ENCODE data around the gene MRPL46. TPM values are rescaled to one million over a fixed set of nuclear protein-coding genes. Genes with fewer than 3 reads are reported as not detected.

Gene MRPL46
- total RNA-seq, 1 donor from 2014 or later: 24.9 TPM

DNA sequence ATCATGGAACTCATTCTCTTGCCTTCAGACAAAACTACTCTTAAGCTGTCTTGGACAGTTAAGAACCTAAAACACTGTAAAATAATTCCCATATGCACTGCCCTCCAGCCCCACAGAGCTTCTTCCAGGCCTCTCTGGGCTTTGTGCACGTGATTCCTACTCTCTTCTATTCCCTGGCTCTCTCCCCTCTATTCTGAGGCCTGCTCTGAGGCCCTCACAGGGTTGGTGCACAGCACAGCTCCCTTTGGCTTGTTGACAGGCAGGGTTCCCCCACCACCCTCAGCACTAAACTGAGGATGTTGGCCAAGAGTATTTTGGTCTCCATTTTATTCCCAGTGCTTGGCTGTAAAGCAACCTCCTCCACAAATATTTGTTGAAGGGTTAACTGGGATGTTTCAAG lies 13.5 kb downstream of the MRPL46 start:
- Mint-ChIP-seq H3K4me1 (ENCODE audit: low read depth) (no peaks in the 10 kb centered on the region), H3K4me3 (ENCODE audit: low read depth) (no peak overlapping the region), H3K27ac (no peak overlapping the region), H3K27me3 (peaks cover 15% of the 10 kb centered on the region), H3K9me3 (ENCODE audit: low read depth) (no peaks in the 10 kb centered on the region), H3K36me3 (ENCODE audit: insufficient read depth) (no peaks in the 10 kb centered on the region)
- TF ChIP-seq, protein P1, sequence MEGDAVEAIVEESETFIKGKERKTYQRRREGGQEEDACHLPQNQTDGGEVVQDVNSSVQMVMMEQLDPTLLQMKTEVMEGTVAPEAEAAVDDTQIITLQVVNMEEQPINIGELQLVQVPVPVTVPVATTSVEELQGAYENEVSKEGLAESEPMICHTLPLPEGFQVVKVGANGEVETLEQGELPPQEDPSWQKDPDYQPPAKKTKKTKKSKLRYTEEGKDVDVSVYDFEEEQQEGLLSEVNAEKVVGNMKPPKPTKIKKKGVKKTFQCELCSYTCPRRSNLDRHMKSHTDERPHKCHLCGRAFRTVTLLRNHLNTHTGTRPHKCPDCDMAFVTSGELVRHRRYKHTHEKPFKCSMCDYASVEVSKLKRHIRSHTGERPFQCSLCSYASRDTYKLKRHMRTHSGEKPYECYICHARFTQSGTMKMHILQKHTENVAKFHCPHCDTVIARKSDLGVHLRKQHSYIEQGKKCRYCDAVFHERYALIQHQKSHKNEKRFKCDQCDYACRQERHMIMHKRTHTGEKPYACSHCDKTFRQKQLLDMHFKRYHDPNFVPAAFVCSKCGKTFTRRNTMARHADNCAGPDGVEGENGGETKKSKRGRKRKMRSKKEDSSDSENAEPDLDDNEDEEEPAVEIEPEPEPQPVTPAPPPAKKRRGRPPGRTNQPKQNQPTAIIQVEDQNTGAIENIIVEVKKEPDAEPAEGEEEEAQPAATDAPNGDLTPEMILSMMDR (IDR thresholded peaks at IDR 0.05; ENCODE audit: unreplicated experiment): no peak
- no peak for DNase-seq (ENCODE audit: low spot score, unreplicated experiment)

DNA sequence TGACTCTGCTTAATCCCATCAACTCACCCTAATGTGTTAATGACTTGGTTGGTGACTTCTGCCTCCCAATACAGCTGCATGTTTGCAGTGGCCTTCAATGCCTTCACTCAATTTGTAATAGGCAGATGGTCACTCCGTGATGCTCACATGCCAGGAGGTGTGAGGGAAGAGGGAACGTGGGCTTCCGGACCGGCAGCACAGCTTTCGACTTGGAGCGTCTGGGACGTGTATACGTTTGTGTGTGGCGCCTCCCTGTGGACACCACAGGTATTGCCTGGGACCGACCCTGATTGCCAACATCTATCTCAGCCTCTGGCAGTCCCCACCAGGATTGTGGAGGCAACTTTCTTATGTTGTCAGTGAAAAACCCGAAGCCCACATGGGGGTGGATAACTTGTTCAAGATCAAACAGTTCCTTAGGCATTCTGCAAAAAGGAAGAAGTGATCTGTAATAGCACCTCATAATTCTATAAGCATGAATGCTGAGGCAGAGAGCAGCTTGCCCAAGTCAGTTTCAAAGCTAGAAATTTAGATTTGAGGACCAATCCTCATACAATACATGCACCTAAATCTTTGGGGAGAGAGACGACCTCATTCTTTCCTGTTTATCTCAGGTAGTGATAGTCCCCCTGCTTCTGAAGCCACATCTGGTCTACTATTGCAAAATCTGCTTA lies 16.9 kb downstream of the MRPL46 start:
- H3K4me1 Mint-ChIP-seq (ENCODE audit: low read depth): no peaks in the 10 kb centered on the region
- no peaks in the 10 kb centered on the region for H3K36me3 Mint-ChIP-seq (ENCODE audit: insufficient read depth)
- H3K4me3 Mint-ChIP-seq (ENCODE audit: low read depth): no peak overlapping the region
- peaks cover 27% of the 10 kb centered on the region for H3K27me3 Mint-ChIP-seq
- H3K27ac Mint-ChIP-seq: no peak overlapping the region
- TF ChIP-seq, protein P1 (IDR thresholded peaks at IDR 0.05; ENCODE audit: unreplicated experiment): peak; percentile 90
- peak; percentile 71 for DNase-seq (ENCODE audit: low spot score, unreplicated experiment)
- H3K9me3 Mint-ChIP-seq (ENCODE audit: low read depth): peaks cover 3% of the 10 kb centered on the region

DNA sequence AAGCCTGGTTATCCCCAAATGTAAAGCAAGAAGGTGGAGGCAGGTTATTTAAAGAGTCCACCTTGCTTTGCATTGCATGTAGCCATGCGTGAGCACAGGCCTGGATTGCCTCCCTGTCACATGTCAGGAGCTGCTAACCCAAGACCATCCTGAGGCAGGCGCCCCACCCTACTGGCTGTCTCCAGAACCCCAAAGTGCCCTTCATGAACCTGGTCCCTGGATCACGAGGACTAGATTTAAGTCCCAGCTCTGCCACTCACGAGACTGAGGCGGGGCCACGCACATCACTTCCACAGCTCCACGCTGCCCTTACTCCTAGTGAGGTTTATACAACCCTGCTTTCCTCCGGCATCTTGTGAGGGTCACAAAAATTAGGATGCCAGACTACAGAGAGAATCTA lies 17.6 kb downstream of the MRPL46 start:
- TF ChIP-seq, protein P1 (IDR thresholded peaks at IDR 0.05; ENCODE audit: unreplicated experiment): no peak
- Mint-ChIP-seq H3K36me3 (ENCODE audit: insufficient read depth) (no peaks in the 10 kb centered on the region), H3K27me3 (peaks cover 27% of the 10 kb centered on the region), H3K4me1 (ENCODE audit: low read depth) (no peaks in the 10 kb centered on the region), H3K27ac (no peak overlapping the region), H3K9me3 (ENCODE audit: low read depth) (peaks cover 4% of the 10 kb centered on the region), H3K4me3 (ENCODE audit: low read depth) (no peak overlapping the region)
- DNase-seq (ENCODE audit: low spot score, unreplicated experiment): no peak

DNA sequence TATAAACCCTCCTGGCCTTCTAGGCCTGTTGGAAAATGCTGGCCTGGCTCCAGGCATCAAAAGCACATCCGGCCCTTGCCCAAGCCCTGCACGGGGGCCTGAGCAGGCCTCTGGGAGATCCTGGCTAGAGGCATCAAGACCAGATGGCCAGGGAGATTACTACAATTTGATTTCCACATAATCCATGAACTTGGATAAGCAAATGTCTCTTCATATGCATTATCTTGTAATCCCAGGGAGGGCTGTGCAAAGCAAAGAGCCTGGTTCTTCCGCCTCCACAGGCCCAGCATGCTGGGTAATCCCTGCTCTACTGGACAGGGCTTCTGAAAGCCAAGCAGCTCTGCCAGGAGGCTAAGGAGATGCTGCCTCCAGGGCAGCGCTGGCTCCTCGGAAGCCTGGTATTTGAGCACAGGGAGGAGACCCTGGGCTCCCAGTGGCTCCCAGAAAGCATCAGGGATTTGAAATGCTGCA lies 18.2 kb downstream of the MRPL46 start:
- H3K36me3 Mint-ChIP-seq (ENCODE audit: insufficient read depth): no peaks in the 10 kb centered on the region
- H3K9me3 Mint-ChIP-seq (ENCODE audit: low read depth): peaks cover 7% of the 10 kb centered on the region
- TF ChIP-seq, protein P1 (IDR thresholded peaks at IDR 0.05; ENCODE audit: unreplicated experiment): no peak
- no peak for DNase-seq (ENCODE audit: low spot score, unreplicated experiment)
- H3K4me3 Mint-ChIP-seq (ENCODE audit: low read depth): no peak overlapping the region
- no peak overlapping the region for H3K27ac Mint-ChIP-seq
- peaks cover 27% of the 10 kb centered on the region for H3K27me3 Mint-ChIP-seq
- no peaks in the 10 kb centered on the region for H3K4me1 Mint-ChIP-seq (ENCODE audit: low read depth)

DNA sequence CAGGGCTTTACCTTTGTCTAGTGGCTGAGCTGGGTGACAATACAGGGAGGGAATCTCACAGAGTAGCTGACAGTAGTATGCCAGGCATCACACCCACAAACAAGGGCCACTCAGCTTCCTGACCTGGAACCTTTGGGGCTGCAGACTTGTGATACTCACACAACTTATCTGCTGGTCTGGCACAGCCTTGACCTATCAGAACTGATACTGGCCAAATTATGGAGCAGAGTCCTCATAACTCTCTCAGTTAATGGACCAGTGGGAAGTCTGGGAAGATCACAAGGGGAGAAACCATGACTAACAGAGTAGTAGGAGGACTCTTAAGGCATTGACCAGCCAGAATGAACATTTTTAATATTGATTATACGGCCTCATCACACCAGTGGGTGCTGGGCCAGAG lies 19.4 kb downstream of the MRPL46 start:
- H3K4me3 Mint-ChIP-seq (ENCODE audit: low read depth): no peak overlapping the region
- no peak overlapping the region for H3K27ac Mint-ChIP-seq
- TF ChIP-seq, protein P1 (IDR thresholded peaks at IDR 0.05; ENCODE audit: unreplicated experiment): no peak
- H3K27me3 Mint-ChIP-seq: peaks cover 27% of the 10 kb centered on the region
- H3K9me3 Mint-ChIP-seq (ENCODE audit: low read depth): peaks cover 15% of the 10 kb centered on the region
- DNase-seq (ENCODE audit: low spot score, unreplicated experiment): no peak
- no peaks in the 10 kb centered on the region for H3K36me3 Mint-ChIP-seq (ENCODE audit: insufficient read depth)
- H3K4me1 Mint-ChIP-seq (ENCODE audit: low read depth): no peaks in the 10 kb centered on the region
